GM19351 (cell line): Measurements from ENCODE around the gene OR14K1.
"Not testable (repeated sequence)": the region's sequence is repeated elsewhere in the genome, so short reads cannot be mapped to it uniquely, and the experiment has no call there.

Source experiments
- ATAC-seq: cut with Tn5 transposase; IDR thresholded peaks from one replicate; pipeline ENCODE4 v1.9.1; 2021; ENCODE audit warnings: mild to moderate bottlenecking, moderate library complexity; ENCODE audit not compliant: unreplicated experiment

OR14K1 gene

GRCh38 chr1:247738315-247738714, at the start of gene OR14K1:
Gene OR14K1 (plus strand): TSS chr1:247738615. CDS start chr1:247738615, 0 bp downstream.
- ATAC-seq: no peak

GRCh38 chr1:247701338-247701737, 37.1 kb upstream of the OR14K1 start:
- ATAC-seq: no peak

GRCh38 chr1:247710681-247711080, 27.7 kb upstream of the OR14K1 start:
- not testable (repeated sequence) for ATAC-seq

GRCh38 chr1:247713753-247714152, 24.7 kb upstream of the OR14K1 start:
- ATAC-seq: no peak

- ATAC-seq: no peak
Measured at GRCh38 chr1:247716546-247716945, 21.9 kb upstream of the OR14K1 start, which contains the start of gene OR6F1. Gene OR6F1 (minus strand): TSS chr1:247716646. CDS start chr1:247712755, 3,891 bp downstream.

- no peak for ATAC-seq
Measured at GRCh38 chr1:247721222-247721621, 17.2 kb upstream of the OR14K1 start.

GRCh38 chr1:247740721-247741120, 2.3 kb downstream of the OR14K1 start:
- no peak for ATAC-seq

GRCh38 chr1:247741756-247742155, 3.3 kb downstream of the OR14K1 start:
- ATAC-seq: no peak

- not testable (repeated sequence) for ATAC-seq
Measured at GRCh38 chr1:247742215-247742760, 3.9 kb downstream of the OR14K1 start.

- no peak for ATAC-seq
Measured at GRCh38 chr1:247746391-247746935, 8.0 kb downstream of the OR14K1 start.

GRCh38 chr1:247747616-247748015, 9.2 kb downstream of the OR14K1 start:
- ATAC-seq: no peak

- no peak for ATAC-seq
Measured at GRCh38 chr1:247748041-247748440, 9.6 kb downstream of the OR14K1 start, which contains the start of gene OR14A2. Gene OR14A2 (minus strand): TSS chr1:247748141.

- no peak for ATAC-seq
Measured at GRCh38 chr1:247749870-247750269, 11.5 kb downstream of the OR14K1 start.

- not testable (repeated sequence) for ATAC-seq
Measured at GRCh38 chr1:247754311-247754710, 15.9 kb downstream of the OR14K1 start.

GRCh38 chr1:247760456-247760855, 22.0 kb downstream of the OR14K1 start, which contains the start of gene OR1C1:
Gene OR1C1 (minus strand): TSS chr1:247760556. CDS start chr1:247758406, 2,150 bp downstream.
- no peak for ATAC-seq

GRCh38 chr1:247769603-247770002, 31.2 kb downstream of the OR14K1 start:
- ATAC-seq: no peak
